ENCODE results near the gene MB21D2. TPM values are rescaled to one million over a fixed set of nuclear protein-coding genes. Genes with fewer than 3 reads are reported as not detected.

The MB21D2 gene
- 8.9 and 9.6 TPM in 2 replicates for total RNA-seq

GRCh38 chr3:192917404-192918274, at the start of gene MB21D2:
TSS of gene MB21D2 (minus strand) at chr3:192917856. CDS start at chr3:192917840, 16 bp downstream.

Other genes with a start within 250 kb of the MB21D2 start
- 1.7 and 3.5 TPM in 2 replicates for gene FGF12, start 190.3 kb downstream of the MB21D2 start, total RNA-seq